ENCODE results near the gene NLGN1.
"Not testable (repeated sequence)": the region's sequence is repeated elsewhere in the genome, so short reads cannot be mapped to it uniquely, and the experiment has no call there.

NLGN1 gene

GRCh38 chr3:174168026-174168425, 770.5 kb downstream of the NLGN1 start:
- DNase-seq (ENCODE audit: low read depth in 2 of 2): no peak

- no peak for DNase-seq (ENCODE audit: low read depth in 2 of 2)
These were observed 771.2 kb downstream of the NLGN1 start for GRCh38 chr3:174168538-174169254.

GRCh38 chr3:174169736-174170135, 772.2 kb downstream of the NLGN1 start:
- no peak for DNase-seq (ENCODE audit: low read depth in 2 of 2)

- DNase-seq (ENCODE audit: low read depth in 2 of 2): no peak
These were observed 772.7 kb downstream of the NLGN1 start for GRCh38 chr3:174170248-174170647.

GRCh38 chr3:174186377-174186989, 788.9 kb downstream of the NLGN1 start:
- no peak for DNase-seq (ENCODE audit: low read depth in 2 of 2)

- no peak for DNase-seq (ENCODE audit: low read depth in 2 of 2)
These were observed 793.8 kb downstream of the NLGN1 start for GRCh38 chr3:174191380-174191779.

GRCh38 chr3:174191895-174192294, 794.4 kb downstream of the NLGN1 start:
- no peak for DNase-seq (ENCODE audit: low read depth in 2 of 2)

GRCh38 chr3:174192471-174192870, 794.9 kb downstream of the NLGN1 start:
- no peak for DNase-seq (ENCODE audit: low read depth in 2 of 2)

GRCh38 chr3:174193604-174194003, 796.1 kb downstream of the NLGN1 start:
- no peak for DNase-seq (ENCODE audit: low read depth in 2 of 2)

- DNase-seq (ENCODE audit: low read depth in 2 of 2): no peak
These were observed 799.9 kb downstream of the NLGN1 start for GRCh38 chr3:174197416-174197815.

- DNase-seq (ENCODE audit: low read depth in 2 of 2): no peak
These were observed 800.7 kb downstream of the NLGN1 start for GRCh38 chr3:174198199-174198598.

GRCh38 chr3:174199696-174200095, 802.2 kb downstream of the NLGN1 start:
- DNase-seq (ENCODE audit: low read depth in 2 of 2): no peak

- no peak for DNase-seq (ENCODE audit: low read depth in 2 of 2)
These were observed 804.6 kb downstream of the NLGN1 start for GRCh38 chr3:174202116-174202515.

- DNase-seq (ENCODE audit: low read depth in 2 of 2): no peak
These were observed 805.0 kb downstream of the NLGN1 start for GRCh38 chr3:174202561-174202960.

- DNase-seq (ENCODE audit: low read depth in 2 of 2): no peak
These were observed 807.2 kb downstream of the NLGN1 start for GRCh38 chr3:174204765-174205164.

- no peak for DNase-seq (ENCODE audit: low read depth in 2 of 2)
These were observed 809.2 kb downstream of the NLGN1 start for GRCh38 chr3:174206607-174207192.

GRCh38 chr3:174208161-174208560, 810.6 kb downstream of the NLGN1 start:
- DNase-seq (ENCODE audit: low read depth in 2 of 2): no peak

- not testable (repeated sequence) for DNase-seq (ENCODE audit: low read depth in 2 of 2)
These were observed 814.4 kb downstream of the NLGN1 start for GRCh38 chr3:174211896-174212295.

- DNase-seq (ENCODE audit: low read depth in 2 of 2): no peak
These were observed 817.9 kb downstream of the NLGN1 start for GRCh38 chr3:174215456-174215855.

- DNase-seq (ENCODE audit: low read depth in 2 of 2): no peak
These were observed 818.5 kb downstream of the NLGN1 start for GRCh38 chr3:174216019-174216418.

GRCh38 chr3:174216946-174217718, 819.6 kb downstream of the NLGN1 start:
- no peak for DNase-seq (ENCODE audit: low read depth in 2 of 2)

GRCh38 chr3:174218016-174218415, 820.5 kb downstream of the NLGN1 start:
- DNase-seq (ENCODE audit: low read depth in 2 of 2): no peak
